ENCODE results near the gene LAMC3. TPM values are rescaled to one million over a fixed set of nuclear protein-coding genes. Genes with fewer than 3 reads are reported as not detected.

The LAMC3 gene
- total RNA-seq, 1 donor from 2014 or later = 30.1 TPM

DNA sequence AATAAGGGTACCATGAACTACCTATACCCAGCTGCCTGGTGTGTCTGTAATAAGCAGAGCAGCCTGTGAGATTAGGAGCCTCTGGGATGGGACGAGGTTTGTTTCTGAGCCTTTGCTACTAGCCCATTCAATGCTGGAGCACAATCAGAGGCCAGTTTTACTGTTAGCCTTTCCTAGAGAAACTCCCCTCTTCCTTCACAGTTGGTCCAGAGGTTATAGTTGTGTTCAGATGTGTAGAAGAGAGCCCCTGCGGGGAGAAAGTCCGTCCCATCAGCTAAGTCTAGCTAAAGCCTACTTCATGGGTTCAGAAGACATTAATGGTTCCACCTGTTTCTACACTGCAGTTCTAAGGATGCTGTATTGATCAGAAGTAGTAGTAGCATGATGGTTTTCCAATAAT, 133.2 kb downstream of the LAMC3 start:
- Mint-ChIP-seq H3K27ac (ENCODE audit: unreplicated experiment) (no peak overlapping the region), H3K4me3 (ENCODE audit: unreplicated experiment) (no peak overlapping the region), H3K9me3 (ENCODE audit: unreplicated experiment) (no peaks in the 10 kb centered on the region), H3K36me3 (ENCODE audit: low read depth, unreplicated experiment) (peaks cover 28% of the 10 kb centered on the region), H3K27me3 (ENCODE audit: unreplicated experiment) (no peaks in the 10 kb centered on the region), H3K4me1 (ENCODE audit: unreplicated experiment) (peaks cover 11% of the 10 kb centered on the region)
- DNase-seq (ENCODE audit: low spot score) = no peak
- TF ChIP-seq, protein P1, sequence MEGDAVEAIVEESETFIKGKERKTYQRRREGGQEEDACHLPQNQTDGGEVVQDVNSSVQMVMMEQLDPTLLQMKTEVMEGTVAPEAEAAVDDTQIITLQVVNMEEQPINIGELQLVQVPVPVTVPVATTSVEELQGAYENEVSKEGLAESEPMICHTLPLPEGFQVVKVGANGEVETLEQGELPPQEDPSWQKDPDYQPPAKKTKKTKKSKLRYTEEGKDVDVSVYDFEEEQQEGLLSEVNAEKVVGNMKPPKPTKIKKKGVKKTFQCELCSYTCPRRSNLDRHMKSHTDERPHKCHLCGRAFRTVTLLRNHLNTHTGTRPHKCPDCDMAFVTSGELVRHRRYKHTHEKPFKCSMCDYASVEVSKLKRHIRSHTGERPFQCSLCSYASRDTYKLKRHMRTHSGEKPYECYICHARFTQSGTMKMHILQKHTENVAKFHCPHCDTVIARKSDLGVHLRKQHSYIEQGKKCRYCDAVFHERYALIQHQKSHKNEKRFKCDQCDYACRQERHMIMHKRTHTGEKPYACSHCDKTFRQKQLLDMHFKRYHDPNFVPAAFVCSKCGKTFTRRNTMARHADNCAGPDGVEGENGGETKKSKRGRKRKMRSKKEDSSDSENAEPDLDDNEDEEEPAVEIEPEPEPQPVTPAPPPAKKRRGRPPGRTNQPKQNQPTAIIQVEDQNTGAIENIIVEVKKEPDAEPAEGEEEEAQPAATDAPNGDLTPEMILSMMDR (IDR thresholded peaks at IDR 0.05; ENCODE audit: unreplicated experiment) = no peak

Other genes with a start within 250 kb of the LAMC3 start
- gene ABL1, start 173.9 kb upstream of the LAMC3 start, total RNA-seq (ENCODE audit: unreplicated experiment) = 121 TPM
- not detected for gene QRFP, start 112.4 kb upstream of the LAMC3 start, total RNA-seq (ENCODE audit: unreplicated experiment)
- 0.33 TPM for gene FIBCD1, start 69.9 kb upstream of the LAMC3 start, total RNA-seq (ENCODE audit: unreplicated experiment)
- gene AIF1L, start 87.4 kb downstream of the LAMC3 start, total RNA-seq (ENCODE audit: unreplicated experiment) = 16.3 TPM
- 60.8 TPM for gene NUP214, start 116.4 kb downstream of the LAMC3 start, total RNA-seq (ENCODE audit: unreplicated experiment)